Measurements from ENCODE around the gene PACSIN2.

GRCh38 chr22:42992886-42993479 lies 22.0 kb downstream of the PACSIN2 start:
- TF ChIP-seq CTCF (IDR thresholded peaks at IDR 0.05), result no peak
- TF ChIP-seq POLR2A (IDR thresholded peaks at IDR 0.05), result no peak
- no peak for TF ChIP-seq EP300 (IDR thresholded peaks at IDR 0.05)
- TF ChIP-seq POLR2AphosphoS5 (IDR thresholded peaks at IDR 0.05), result no peak
